AG10803 (cell line): Measurements from ENCODE around the gene TSPAN16.
"Not testable (repeated sequence)": the region's sequence is repeated elsewhere in the genome, so short reads cannot be mapped to it uniquely, and the experiment has no call there.

Source experiments
- DNase-seq: peaks from one replicate; pipeline ENCODE4 v3.0.0; 2010; ENCODE audit warnings: low read depth
- H3K4me3 ChIP-seq: 2 replicates; pipeline ENCODE4 v1.5.1; 2011; ENCODE audit warnings: mild to moderate bottlenecking, low read length, control low read depth
- TF ChIP-seq, protein P1 (sequence below): conservative IDR thresholded peaks from 2 replicates; pipeline ENCODE4 v1.5.1; 2011; ENCODE audit warnings: mild to moderate bottlenecking, low read length, control low read depth, inconsistent platforms

The TSPAN16 gene

DNA sequence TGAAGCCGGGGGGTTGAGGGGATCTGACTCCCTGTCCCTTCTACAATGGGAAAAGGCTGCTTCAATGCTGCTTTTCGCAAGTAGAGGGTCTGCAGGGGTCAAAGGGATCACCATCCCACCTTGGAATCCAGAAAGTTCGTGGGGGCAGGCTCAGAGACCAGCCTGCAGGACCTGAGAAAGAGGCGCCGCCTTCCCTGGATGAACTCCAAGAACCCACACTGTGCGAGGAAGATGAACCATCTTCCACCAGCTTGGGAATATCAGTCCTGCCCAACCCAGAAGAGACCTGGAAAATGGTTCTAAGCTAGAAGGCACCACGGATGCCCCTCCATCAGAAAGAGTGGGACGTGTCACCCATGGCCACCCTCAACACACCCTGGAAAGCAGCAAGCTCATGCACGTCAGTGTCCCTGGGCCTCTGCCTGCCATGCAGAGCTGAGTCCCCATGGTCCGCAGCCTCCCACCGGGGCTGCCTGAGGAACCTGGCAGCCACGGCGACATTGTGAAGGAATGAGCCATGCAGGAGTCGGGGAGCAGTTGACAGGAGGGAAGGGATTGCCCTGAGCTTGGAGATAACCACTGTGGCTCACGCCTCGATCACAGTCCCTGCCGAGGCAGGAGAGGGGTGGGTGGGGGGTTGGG is 28.9 kb downstream of the TSPAN16 start:
- DNase-seq: no peak
- TF ChIP-seq, protein P1, sequence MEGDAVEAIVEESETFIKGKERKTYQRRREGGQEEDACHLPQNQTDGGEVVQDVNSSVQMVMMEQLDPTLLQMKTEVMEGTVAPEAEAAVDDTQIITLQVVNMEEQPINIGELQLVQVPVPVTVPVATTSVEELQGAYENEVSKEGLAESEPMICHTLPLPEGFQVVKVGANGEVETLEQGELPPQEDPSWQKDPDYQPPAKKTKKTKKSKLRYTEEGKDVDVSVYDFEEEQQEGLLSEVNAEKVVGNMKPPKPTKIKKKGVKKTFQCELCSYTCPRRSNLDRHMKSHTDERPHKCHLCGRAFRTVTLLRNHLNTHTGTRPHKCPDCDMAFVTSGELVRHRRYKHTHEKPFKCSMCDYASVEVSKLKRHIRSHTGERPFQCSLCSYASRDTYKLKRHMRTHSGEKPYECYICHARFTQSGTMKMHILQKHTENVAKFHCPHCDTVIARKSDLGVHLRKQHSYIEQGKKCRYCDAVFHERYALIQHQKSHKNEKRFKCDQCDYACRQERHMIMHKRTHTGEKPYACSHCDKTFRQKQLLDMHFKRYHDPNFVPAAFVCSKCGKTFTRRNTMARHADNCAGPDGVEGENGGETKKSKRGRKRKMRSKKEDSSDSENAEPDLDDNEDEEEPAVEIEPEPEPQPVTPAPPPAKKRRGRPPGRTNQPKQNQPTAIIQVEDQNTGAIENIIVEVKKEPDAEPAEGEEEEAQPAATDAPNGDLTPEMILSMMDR: no peak
- no peak overlapping the region for H3K4me3 ChIP-seq

DNA sequence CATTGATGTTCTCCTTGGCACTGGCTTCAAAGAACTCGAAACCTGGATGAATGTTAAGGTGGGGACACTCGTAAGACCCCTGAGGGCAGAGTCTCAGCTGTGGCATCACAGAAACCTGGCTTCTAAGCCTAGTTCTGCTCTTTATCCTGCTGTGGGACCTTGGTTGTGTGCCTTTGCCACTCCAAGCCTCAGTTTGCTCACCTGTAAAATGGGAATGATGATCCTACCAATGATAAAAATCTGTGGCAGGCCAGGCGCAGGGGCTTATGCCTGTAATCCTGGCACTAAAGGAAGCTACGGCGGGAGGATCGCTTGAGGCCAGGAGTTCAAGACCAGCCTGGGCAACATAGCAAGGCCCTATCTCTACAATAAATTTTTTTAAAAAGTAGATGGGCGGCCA is 29.6 kb downstream of the TSPAN16 start:
- TF ChIP-seq, protein P1: no peak
- H3K4me3 ChIP-seq: no peak overlapping the region
- DNase-seq: no peak

DNA sequence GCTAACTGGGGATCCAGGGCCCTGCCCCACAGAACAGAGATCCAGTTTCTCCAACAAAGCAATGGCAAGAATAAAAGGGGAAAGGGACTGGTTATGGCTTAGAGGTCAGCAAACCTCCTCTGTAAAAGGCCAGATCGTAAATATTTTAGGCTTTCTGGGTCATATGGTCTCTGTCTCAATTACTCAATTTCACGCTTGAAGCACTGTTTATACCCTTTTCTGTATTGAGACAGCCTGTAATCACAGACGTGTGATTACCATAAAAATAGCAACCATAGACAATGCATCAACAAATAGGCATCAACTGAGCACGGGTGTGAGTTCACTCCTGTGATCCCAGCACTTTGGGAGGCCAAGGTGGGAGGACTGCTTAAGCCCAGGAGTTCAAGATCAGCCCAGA is 34.2 kb downstream of the TSPAN16 start:
- DNase-seq: no peak
- TF ChIP-seq, protein P1: no peak
- no peak overlapping the region for H3K4me3 ChIP-seq

DNA sequence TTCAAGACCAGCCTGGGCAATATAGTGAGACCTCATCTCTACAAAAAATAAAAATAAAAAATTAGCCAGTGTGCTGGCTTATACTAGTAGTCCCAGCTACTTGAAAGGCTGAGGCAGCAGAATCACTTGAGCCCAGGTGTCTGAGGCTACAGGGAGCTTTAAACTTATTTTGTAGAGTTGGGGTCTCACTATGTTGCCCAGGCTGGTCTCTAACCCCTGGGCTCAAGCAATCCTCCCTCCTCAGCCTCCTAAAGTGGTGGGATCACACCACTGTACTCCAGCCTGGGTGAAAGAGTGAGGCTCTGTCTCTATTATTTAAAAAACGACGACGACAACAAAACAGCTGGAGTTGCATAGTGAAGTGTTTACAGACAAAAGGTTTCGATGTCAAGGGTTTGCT is 35.5 kb downstream of the TSPAN16 start:
- TF ChIP-seq, protein P1: no peak
- H3K4me3 ChIP-seq: no peak overlapping the region
- DNase-seq: no peak

DNA sequence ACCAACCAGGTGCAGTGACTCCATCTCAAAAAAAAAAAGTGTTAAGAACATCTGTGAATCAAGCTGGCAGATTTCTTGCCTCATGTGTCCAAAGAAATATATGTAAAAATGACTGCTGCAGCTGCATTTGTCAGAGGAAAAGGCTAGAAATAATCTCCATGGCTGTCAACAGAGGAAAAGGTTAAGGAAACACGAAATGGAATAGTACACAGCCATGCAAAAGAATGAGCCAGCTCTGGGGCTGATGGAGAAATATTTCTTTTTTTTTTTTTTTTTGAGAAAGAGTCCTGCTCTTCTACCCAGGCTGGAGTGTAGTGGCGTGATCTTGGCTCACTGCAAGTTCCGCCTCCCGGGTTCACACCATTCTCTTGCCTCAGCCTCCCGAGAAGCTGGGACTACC is 36.9 kb downstream of the TSPAN16 start:
- H3K4me3 ChIP-seq: no peak overlapping the region
- TF ChIP-seq, protein P1: no peak
- DNase-seq: no peak

DNA sequence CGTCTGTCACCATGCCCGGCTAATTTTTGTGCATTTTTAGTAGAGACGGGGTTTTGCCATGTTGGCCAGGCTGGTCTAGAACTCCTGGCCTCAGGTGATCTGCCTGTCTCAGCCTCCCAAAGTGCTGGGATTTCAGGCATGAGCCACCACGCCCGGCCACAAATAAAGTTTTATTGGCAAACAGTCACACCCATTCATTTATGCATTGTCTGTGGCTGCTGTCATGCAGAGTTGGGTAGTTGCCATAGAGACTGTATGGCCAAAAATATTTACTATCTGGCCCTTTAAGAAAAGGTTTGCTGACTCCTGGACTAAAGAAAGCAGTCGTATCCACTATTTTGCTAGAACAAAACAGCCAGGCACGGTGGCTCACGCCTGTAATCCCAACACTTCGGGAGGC is 37.9 kb downstream of the TSPAN16 start:
- peak; percentile 32 for DNase-seq
- H3K4me3 ChIP-seq: not testable (repeated sequence)

DNA sequence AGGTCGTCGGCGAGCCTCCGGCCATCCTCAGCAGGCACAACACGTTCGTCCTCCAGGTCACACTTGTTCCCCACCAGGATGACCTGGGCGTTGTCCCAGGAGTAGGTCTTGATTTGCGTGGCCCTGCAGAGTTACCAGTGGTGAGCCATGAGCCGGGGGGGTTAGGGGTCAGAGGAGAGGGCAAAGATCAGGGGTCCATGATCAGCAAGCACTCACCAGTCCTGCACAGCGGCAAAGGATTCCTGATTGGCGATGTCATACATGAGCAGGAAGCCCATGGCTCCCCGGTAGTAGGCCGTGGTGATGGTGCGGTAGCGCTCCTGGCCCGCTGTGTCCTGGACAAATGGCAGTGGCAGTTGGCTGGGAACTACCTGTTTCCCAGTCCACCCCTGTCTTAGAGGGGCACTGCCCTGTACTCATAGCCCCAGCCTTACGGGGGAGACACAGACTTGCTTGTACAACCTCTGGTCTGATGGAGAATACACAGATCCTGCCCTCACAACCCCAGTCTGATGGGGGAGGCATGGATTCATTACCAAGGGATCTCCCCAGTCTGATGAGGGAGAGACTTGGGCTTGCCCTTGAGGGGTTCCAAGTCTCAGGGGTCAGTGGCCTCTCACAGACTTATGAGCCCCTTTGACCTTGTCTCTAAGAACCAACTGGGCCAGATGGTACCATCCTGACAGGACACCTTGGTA is 39.6 kb downstream of the TSPAN16 start:
- no peak overlapping the region for H3K4me3 ChIP-seq
- TF ChIP-seq, protein P1: no peak
- DNase-seq: no peak
